ENCODE results near the gene SHC2.
"Not testable (repeated sequence)": the region's sequence is repeated elsewhere in the genome, so short reads cannot be mapped to it uniquely, and the experiment has no call there.

The SHC2 gene

GRCh38 chr19:492091-492531 lies 31.3 kb upstream of the SHC2 start:
- no peak for DNase-seq

- no peak for DNase-seq
Observed at GRCh38 chr19:491146-491741, 30.4 kb upstream of the SHC2 start.

- DNase-seq: peak; percentile 45
Observed at GRCh38 chr19:489418-490196, 28.8 kb upstream of the SHC2 start.

- DNase-seq: peak; percentile 94
Observed at GRCh38 chr19:488505-489417, 27.9 kb upstream of the SHC2 start.

- peak; percentile 92 for DNase-seq
Observed at GRCh38 chr19:485583-486236, 24.9 kb upstream of the SHC2 start.

- DNase-seq: no peak
Observed at GRCh38 chr19:485077-485476, 24.2 kb upstream of the SHC2 start.

- no peak for DNase-seq
Observed at GRCh38 chr19:484494-484893, 23.7 kb upstream of the SHC2 start.

- no peak for DNase-seq
Observed at GRCh38 chr19:483332-484072, 22.7 kb upstream of the SHC2 start.

- DNase-seq: no peak
Observed at GRCh38 chr19:482186-483041, 21.6 kb upstream of the SHC2 start.

GRCh38 chr19:481100-481499 lies 20.3 kb upstream of the SHC2 start:
- DNase-seq: not testable (repeated sequence)

GRCh38 chr19:480016-480855 lies 19.4 kb upstream of the SHC2 start:
- DNase-seq: peak; percentile 75

- no peak for DNase-seq
Observed at GRCh38 chr19:478976-479375, 18.1 kb upstream of the SHC2 start.

- no peak for DNase-seq
Observed at GRCh38 chr19:478236-478903, 17.5 kb upstream of the SHC2 start.

GRCh38 chr19:475360-475759 lies 14.5 kb upstream of the SHC2 start:
- no peak for DNase-seq

- no peak for DNase-seq
Observed at GRCh38 chr19:474126-475078, 13.6 kb upstream of the SHC2 start.

GRCh38 chr19:472005-472858 lies 11.4 kb upstream of the SHC2 start:
- DNase-seq: no peak

- DNase-seq: no peak
Observed at GRCh38 chr19:470701-471100, 9.9 kb upstream of the SHC2 start.
